ENCODE results near the gene ACVR1B.
A peak's percentile ranks its signal among the peaks of the same experiment; 100 is the strongest.

Gene ACVR1B

DNA sequence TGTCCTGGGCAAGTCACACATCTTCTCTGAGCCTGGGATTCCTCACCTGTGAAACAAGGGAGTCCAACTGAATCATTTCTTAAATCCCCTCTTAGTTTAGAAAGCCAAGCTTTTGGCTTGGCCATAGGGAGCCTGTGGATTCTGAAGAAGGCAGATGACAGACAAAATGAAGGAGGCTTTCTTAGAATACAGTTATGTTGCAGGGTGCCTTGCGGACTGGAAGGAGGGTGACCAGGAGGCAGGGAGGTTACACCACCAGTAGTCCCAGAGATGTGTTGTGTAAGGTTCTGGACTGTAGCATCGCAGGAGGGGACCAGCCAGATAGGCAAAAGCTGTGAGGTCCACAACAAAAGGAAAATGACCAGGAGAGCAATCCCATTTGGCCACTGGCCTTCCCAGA, 8.2 kb upstream of the ACVR1B start:
- no peak overlapping the region for H3K9ac ChIP-seq (ENCODE audit: low read depth in 1 of 2, low read length in 2 of 2)
- H3K4me3 ChIP-seq (ENCODE audit: low read depth in 1 of 2, low read length in 2 of 2), result no peak overlapping the region
- H3K4me1 ChIP-seq (ENCODE audit: control insufficient read depth in 1 of 2, insufficient read depth in 2 of 2, low read length in 2 of 2), result peaks cover 16 to 20% of the 10 kb centered on the region in 2 donors
- H3K9me3 ChIP-seq (ENCODE audit: control insufficient read depth in 1 of 2, low read length in 2 of 2), result peaks cover 5 to 8% of the 10 kb centered on the region in 2 donors
- H3K27ac ChIP-seq (ENCODE audit: low read depth, low read length), result no peak overlapping the region
- H3K27me3 ChIP-seq (ENCODE audit: control insufficient read depth in 1 of 2, insufficient read depth in 2 of 2, low read length in 2 of 2), result peaks cover 0 to 3% of the 10 kb centered on the region in 2 donors
- no peaks in the 10 kb centered on the region for H3K36me3 ChIP-seq (ENCODE audit: control insufficient read depth in 1 of 2, insufficient read depth in 2 of 2, low read length in 2 of 2)

DNA sequence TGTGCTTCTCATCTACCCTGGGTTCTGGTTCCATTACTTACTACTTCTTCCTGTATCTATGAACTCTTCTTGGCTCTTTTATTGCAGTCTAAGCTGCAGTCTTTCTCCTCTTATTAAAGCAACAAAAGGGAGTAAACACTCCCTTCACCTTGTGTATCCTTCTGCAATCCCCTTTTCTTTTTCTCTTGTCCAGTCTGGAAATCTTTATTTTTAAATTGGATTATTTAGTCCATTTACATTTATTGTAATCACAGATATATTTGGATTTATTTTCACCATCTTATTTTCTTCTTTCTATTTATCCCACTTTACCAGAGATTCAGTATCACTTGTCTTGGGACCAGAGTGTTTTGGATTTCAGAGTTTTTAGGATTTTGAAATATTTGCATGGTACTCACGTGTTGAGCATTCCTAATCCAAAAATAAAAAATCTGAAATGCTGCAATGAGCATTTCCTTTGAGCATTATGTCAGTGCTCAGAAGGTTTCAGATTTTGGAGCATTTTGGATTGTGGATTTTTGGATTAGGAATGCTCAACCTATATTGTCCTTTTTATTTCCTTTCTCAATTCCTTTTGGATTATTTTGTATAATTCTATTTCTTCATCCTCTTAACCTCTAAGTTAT, 6.8 kb upstream of the ACVR1B start:
- Histone ChIP-seq H3K27ac (ENCODE audit: low read depth, low read length) (no peak overlapping the region), H3K9me3 (ENCODE audit: control insufficient read depth in 1 of 2, low read length in 2 of 2) (peaks cover 5 to 8% of the 10 kb centered on the region in 2 donors), H3K27me3 (ENCODE audit: control insufficient read depth in 1 of 2, insufficient read depth in 2 of 2, low read length in 2 of 2) (no peaks in the 10 kb centered on the region), H3K9ac (ENCODE audit: low read depth in 1 of 2, low read length in 2 of 2) (no peak overlapping the region), H3K4me1 (ENCODE audit: control insufficient read depth in 1 of 2, insufficient read depth in 2 of 2, low read length in 2 of 2) (peaks cover 16 to 20% of the 10 kb centered on the region in 2 donors), H3K36me3 (ENCODE audit: control insufficient read depth in 1 of 2, insufficient read depth in 2 of 2, low read length in 2 of 2) (no peaks in the 10 kb centered on the region), H3K4me3 (ENCODE audit: low read depth in 1 of 2, low read length in 2 of 2) (no peak overlapping the region)

DNA sequence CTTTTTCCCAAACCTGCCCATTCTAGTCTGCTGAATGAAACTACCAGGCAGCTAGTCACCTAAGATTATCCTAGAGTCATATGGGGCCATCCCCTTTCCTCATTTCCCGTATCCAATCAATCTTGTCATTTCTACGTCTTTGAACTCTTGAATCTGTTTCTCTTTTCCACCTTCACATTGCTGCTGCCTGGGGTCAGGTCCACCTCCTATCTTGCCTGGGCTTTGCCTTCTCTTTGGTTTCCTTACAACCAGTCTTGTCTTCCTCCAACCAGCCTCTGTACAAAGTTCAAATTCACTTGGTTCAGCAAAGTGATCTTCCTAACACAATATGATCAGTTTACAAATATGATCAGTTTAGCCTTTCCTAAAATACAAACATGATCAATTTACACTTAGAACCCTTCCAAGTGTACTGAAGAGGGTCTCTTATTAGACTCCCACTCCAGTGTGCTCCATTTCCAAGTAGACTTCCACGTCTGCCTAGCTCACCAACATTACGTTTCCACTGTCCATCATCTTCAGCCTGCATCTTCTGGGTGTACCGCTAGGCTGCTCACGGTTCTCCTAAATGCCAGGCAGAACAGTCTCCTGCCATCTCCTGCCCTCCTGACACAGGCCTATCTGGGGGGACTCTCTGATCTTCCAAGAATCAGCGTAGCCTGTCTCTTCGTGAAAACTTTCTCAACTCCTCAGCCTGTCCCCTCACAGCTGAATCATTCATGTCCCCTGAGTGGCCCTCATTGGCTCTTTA, 4.1 kb upstream of the ACVR1B start:
- H3K27ac ChIP-seq (ENCODE audit: low read depth, low read length), result no peak overlapping the region

DNA sequence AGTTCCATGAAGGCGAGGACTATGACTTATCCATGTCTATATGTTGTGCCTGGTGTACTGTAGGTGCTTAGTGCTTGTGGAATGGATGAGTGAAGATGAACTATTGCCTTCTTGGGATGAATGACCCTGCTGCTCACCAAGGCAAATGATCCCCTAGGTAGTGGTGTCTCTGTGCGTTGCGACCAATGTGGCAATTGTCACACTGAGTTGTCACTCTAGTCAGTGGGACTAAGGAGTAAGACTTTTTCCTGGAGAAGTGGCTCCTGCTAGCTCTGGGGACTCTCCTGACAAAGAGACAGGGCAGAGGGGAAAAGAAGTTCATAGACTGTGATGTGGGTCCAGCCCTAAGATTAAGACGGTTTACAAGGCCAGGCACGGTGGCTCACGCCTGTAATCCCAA, 3.4 kb upstream of the ACVR1B start:
- H3K27ac ChIP-seq (ENCODE audit: low read depth, low read length), result no peak overlapping the region
- no peaks in the 10 kb centered on the region for H3K27me3 ChIP-seq (ENCODE audit: control insufficient read depth in 1 of 2, insufficient read depth in 2 of 2, low read length in 2 of 2)
- no peak overlapping the region for H3K4me3 ChIP-seq (ENCODE audit: low read depth in 1 of 2, low read length in 2 of 2)
- H3K4me1 ChIP-seq (ENCODE audit: control insufficient read depth in 1 of 2, insufficient read depth in 2 of 2, low read length in 2 of 2), result peaks cover 0 to 7% of the 10 kb centered on the region in 2 donors
- no peak overlapping the region for H3K9ac ChIP-seq (ENCODE audit: low read depth in 1 of 2, low read length in 2 of 2)
- peaks cover 5 to 8% of the 10 kb centered on the region in 2 donors for H3K9me3 ChIP-seq (ENCODE audit: control insufficient read depth in 1 of 2, low read length in 2 of 2)
- no peaks in the 10 kb centered on the region for H3K36me3 ChIP-seq (ENCODE audit: control insufficient read depth in 1 of 2, insufficient read depth in 2 of 2, low read length in 2 of 2)

More for the DNA sequence above, 4.1 kb upstream of the ACVR1B start:
- H3K4me3 ChIP-seq (ENCODE audit: low read depth in 1 of 2, low read length in 2 of 2), result no peak overlapping the region
- no peaks in the 10 kb centered on the region for H3K27me3 ChIP-seq (ENCODE audit: control insufficient read depth in 1 of 2, insufficient read depth in 2 of 2, low read length in 2 of 2)
- H3K9me3 ChIP-seq (ENCODE audit: control insufficient read depth in 1 of 2, low read length in 2 of 2), result peaks cover 5 to 8% of the 10 kb centered on the region in 2 donors
- peaks cover 0 to 7% of the 10 kb centered on the region in 2 donors for H3K4me1 ChIP-seq (ENCODE audit: control insufficient read depth in 1 of 2, insufficient read depth in 2 of 2, low read length in 2 of 2)
- H3K36me3 ChIP-seq (ENCODE audit: control insufficient read depth in 1 of 2, insufficient read depth in 2 of 2, low read length in 2 of 2), result no peaks in the 10 kb centered on the region
- H3K9ac ChIP-seq (ENCODE audit: low read depth in 1 of 2, low read length in 2 of 2), result no peak overlapping the region

DNA sequence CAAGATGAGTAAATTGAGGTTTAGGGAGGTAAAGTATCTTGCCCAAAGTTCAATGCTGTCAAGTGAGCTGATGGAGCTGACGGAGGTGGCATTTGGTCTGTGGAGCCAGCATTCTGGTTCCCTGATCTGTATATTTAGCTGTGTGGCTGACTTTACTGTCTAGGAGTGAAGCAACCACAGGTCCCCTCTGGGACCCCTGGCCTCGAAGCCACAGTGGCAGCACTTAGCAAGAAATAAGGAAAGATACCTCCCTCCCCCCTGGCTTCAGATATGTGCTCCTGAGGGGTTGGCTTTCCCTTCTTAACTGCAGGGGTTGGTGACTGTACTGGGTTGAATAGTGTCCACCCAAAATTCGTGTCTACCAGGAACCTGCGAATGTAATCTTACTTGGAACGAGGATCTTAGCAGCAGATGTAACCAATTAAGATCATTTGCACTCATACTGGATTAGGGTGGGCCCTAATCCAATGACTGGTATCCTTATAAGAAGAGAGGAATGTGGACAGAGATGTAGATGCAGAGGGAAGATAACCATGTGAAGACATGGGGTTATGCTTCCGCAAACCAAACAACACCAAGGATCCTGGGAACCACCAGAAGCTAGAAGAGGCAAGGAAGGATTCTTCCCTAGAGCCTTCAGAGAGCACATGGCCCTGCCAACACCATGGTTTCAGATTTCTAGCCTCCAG, 2.0 kb upstream of the ACVR1B start:
- Histone ChIP-seq H3K4me1 (ENCODE audit: control insufficient read depth in 1 of 2, insufficient read depth in 2 of 2, low read length in 2 of 2) (peaks cover 5 to 20% of the 10 kb centered on the region in 2 donors), H3K36me3 (ENCODE audit: control insufficient read depth in 1 of 2, insufficient read depth in 2 of 2, low read length in 2 of 2) (no peaks in the 10 kb centered on the region), H3K27ac (ENCODE audit: low read depth, low read length) (no peak overlapping the region), H3K27me3 (ENCODE audit: control insufficient read depth in 1 of 2, insufficient read depth in 2 of 2, low read length in 2 of 2) (no peaks in the 10 kb centered on the region), H3K9ac (ENCODE audit: low read depth in 1 of 2, low read length in 2 of 2) (no peak overlapping the region), H3K9me3 (ENCODE audit: control insufficient read depth in 1 of 2, low read length in 2 of 2) (peaks cover 1 to 7% of the 10 kb centered on the region in 2 donors), H3K4me3 (ENCODE audit: low read depth in 1 of 2, low read length in 2 of 2) (no peak overlapping the region)

DNA sequence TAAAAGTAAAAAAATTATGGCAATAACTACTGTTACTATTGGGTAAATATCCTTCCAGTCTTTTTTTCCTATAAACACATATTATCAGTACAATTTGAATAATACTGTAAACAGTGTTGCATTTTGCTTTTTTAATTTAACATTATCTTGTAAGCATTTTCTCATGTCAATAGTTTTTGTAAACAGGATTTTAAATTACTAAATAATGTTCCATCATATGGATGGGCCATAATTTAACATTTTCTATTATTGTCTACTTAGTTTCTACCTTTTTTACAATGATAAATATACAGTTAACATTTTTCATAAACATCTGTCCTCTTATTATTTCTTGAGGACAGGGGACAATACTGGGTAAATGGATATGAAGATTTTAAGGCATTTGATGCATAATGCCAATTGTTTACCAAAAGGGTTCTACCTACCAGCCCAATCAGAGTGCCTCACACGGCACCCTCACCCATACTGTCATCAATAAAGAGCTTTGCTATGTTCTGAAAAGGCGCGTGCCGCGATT, 759 bp upstream of the ACVR1B start:
- Histone ChIP-seq H3K9me3 (ENCODE audit: control insufficient read depth in 1 of 2, low read length in 2 of 2) (no peaks in the 10 kb centered on the region), H3K27ac (ENCODE audit: low read depth, low read length) (no peak overlapping the region), H3K36me3 (ENCODE audit: control insufficient read depth in 1 of 2, insufficient read depth in 2 of 2, low read length in 2 of 2) (no peaks in the 10 kb centered on the region), H3K9ac (ENCODE audit: low read depth in 1 of 2, low read length in 2 of 2) (peak overlapping the region in 1 of 2 donors; percentile 81), H3K27me3 (ENCODE audit: control insufficient read depth in 1 of 2, insufficient read depth in 2 of 2, low read length in 2 of 2) (no peaks in the 10 kb centered on the region), H3K4me3 (ENCODE audit: low read depth in 1 of 2, low read length in 2 of 2) (peak overlapping the region; percentile 62 to 81), H3K4me1 (ENCODE audit: control insufficient read depth in 1 of 2, insufficient read depth in 2 of 2, low read length in 2 of 2) (peaks cover 17 to 32% of the 10 kb centered on the region in 2 donors)

DNA sequence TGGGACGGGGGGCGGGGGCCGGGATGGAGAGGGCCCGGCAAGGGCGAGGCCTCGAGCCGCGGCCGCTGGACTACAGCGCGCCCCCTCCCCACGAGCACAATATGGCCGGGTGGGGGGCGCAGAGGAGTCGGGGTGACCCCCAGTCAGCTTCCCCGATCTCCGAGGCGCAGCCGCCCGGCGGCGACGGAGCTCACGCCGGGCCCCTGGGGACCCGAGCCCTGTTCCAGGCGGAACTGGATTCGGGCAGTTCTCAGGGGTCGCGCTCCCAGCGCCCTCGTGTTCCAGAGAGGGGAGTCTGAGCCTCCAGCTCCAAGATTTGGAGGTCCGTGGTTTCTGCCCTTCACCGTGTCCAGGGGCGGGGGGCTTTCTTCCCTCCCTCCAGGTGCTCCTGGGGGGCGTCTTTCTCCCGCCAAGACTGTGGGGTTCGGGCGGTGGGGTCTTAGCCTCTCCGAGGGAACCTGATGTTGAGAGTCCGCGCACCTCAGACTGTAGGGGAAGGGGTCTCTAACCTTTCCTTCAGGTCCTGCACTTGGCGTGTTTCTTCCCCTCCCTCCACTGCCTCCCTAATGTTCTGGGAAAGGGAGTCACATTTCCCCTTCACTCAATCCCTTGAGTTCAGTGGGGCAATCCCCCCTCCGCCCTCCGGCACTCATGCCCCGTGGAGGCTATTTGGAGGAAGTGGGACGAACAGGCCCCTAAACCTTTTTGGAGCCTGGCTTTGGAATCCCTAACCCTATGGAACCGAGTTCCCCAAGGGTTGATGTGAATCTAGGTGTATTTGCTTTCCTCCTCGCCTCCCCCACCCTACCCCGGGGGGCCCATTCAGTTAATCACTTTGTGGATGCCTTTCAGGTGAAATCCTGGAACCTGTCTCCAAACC, 584 bp downstream of the ACVR1B start:
- H3K27me3 ChIP-seq (ENCODE audit: control insufficient read depth in 1 of 2, insufficient read depth in 2 of 2, low read length in 2 of 2), result no peaks in the 10 kb centered on the region
- H3K9me3 ChIP-seq (ENCODE audit: control insufficient read depth in 1 of 2, low read length in 2 of 2), result no peaks in the 10 kb centered on the region
- H3K4me1 ChIP-seq (ENCODE audit: control insufficient read depth in 1 of 2, insufficient read depth in 2 of 2, low read length in 2 of 2), result peaks cover 23 to 41% of the 10 kb centered on the region in 2 donors
- peak overlapping the region; percentile 81 for H3K27ac ChIP-seq (ENCODE audit: low read depth, low read length)
- H3K36me3 ChIP-seq (ENCODE audit: control insufficient read depth in 1 of 2, insufficient read depth in 2 of 2, low read length in 2 of 2), result no peaks in the 10 kb centered on the region
- peak overlapping the region; percentile 89 to 99 for H3K9ac ChIP-seq (ENCODE audit: low read depth in 1 of 2, low read length in 2 of 2)
- peak overlapping the region; percentile 86 to 95 for H3K4me3 ChIP-seq (ENCODE audit: low read depth in 1 of 2, low read length in 2 of 2)

DNA sequence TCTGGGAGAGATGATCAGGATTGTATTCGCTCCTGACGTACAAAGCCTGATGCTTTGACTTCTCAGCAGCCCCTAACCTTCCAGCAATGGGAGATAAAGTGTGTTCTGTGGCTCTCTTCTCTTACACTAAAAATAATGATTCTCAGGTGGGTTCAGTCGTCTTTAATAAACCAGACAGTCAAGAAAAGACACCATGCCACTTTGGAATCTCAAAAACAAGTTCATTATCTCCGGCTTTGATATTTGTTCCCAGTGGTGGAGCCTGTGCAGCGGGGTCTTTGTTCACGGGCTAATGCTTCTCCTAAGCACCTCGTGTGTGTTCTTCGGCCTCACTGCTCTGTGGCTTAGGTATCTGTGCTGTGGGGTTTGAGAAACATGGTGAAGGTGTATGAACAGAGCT, 1.6 kb downstream of the ACVR1B start:
- Histone ChIP-seq H3K27me3 (ENCODE audit: control insufficient read depth in 1 of 2, insufficient read depth in 2 of 2, low read length in 2 of 2) (no peaks in the 10 kb centered on the region), H3K4me3 (ENCODE audit: low read depth in 1 of 2, low read length in 2 of 2) (peak overlapping the region; percentile 86 to 95), H3K9me3 (ENCODE audit: control insufficient read depth in 1 of 2, low read length in 2 of 2) (no peaks in the 10 kb centered on the region), H3K9ac (ENCODE audit: low read depth in 1 of 2, low read length in 2 of 2) (peak overlapping the region; percentile 48 to 99), H3K4me1 (ENCODE audit: control insufficient read depth in 1 of 2, insufficient read depth in 2 of 2, low read length in 2 of 2) (peaks cover 29 to 38% of the 10 kb centered on the region in 2 donors), H3K36me3 (ENCODE audit: control insufficient read depth in 1 of 2, insufficient read depth in 2 of 2, low read length in 2 of 2) (no peaks in the 10 kb centered on the region), H3K27ac (ENCODE audit: low read depth, low read length) (peak overlapping the region; percentile 62)

DNA sequence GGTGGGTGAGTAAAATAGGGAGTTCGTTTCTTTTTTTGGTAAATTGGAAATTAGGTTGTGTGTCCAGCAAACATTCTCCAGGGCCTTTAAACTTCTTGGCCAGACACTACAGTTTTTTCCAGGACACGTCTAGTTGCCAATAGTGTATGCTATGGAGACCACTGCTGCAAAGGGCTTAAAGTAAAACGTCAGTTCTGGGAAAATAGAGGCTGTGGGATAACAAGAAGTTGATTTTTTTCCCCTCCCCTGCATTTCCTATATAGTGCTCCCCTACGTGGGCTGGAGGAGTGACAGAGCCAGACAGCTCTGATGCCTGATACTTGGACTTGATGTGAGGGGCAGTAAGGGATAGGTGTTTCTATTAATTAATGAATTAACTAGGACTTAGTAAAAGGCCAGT, 2.4 kb downstream of the ACVR1B start:
- Histone ChIP-seq H3K4me3 (ENCODE audit: low read depth in 1 of 2, low read length in 2 of 2) (peak overlapping the region; percentile 86 to 95), H3K9me3 (ENCODE audit: control insufficient read depth in 1 of 2, low read length in 2 of 2) (no peaks in the 10 kb centered on the region), H3K27me3 (ENCODE audit: control insufficient read depth in 1 of 2, insufficient read depth in 2 of 2, low read length in 2 of 2) (no peaks in the 10 kb centered on the region), H3K9ac (ENCODE audit: low read depth in 1 of 2, low read length in 2 of 2) (peak overlapping the region; percentile 48 to 99), H3K4me1 (ENCODE audit: control insufficient read depth in 1 of 2, insufficient read depth in 2 of 2, low read length in 2 of 2) (peaks cover 33 to 43% of the 10 kb centered on the region in 2 donors), H3K36me3 (ENCODE audit: control insufficient read depth in 1 of 2, insufficient read depth in 2 of 2, low read length in 2 of 2) (no peaks in the 10 kb centered on the region), H3K27ac (ENCODE audit: low read depth, low read length) (peak overlapping the region; percentile 62)
